GM12878 (cell line): ENCODE results near the gene JOSD2. TPM values are rescaled to one million over a fixed set of nuclear protein-coding genes. Genes with fewer than 3 reads are reported as not detected.

Experiments used
- BHLHE40 ChIP-seq, 2 experiments: fragments of 450-650 bp in 1 of 2; IDR thresholded peaks; 2 replicates each; pipeline ENCODE4 v1.6.1; 2011 to 2017; ENCODE audit warnings: low read depth in 2 of 2, borderline replicate concordance in 1 of 2, improper control_type of control experiment in 1 of 2, low read length in 1 of 2, mild to moderate bottlenecking in 1 of 2
- CTCF ChIP-seq, 3 experiments: IDR thresholded peaks in 2 of 3; conservative IDR thresholded peaks in 1 of 3; 2 replicates each; pipeline ENCODE4 v1.5.1; 2011; ENCODE audit warnings: low read depth in 3 of 3, low read length in 3 of 3, mild to moderate bottlenecking in 3 of 3, control low read depth in 2 of 3, moderate library complexity in 2 of 3, inconsistent platforms in 1 of 3, mixed read lengths in 1 of 3; ENCODE audit not compliant: control insufficient read depth in 2 of 3, insufficient read depth in 1 of 3; ENCODE audit errors: extremely low read depth in 1 of 3
- DPF2 ChIP-seq: fragments of 450-650 bp; IDR thresholded peaks from 2 replicates; pipeline ENCODE4 v1.6.1; 2017; ENCODE audit warnings: mild to moderate bottlenecking
- HDGF ChIP-seq: fragments of 450-650 bp; IDR thresholded peaks from 2 replicates; pipeline ENCODE4 v1.6.1; 2016; ENCODE audit warnings: antibody characterized with exemption
- MEF2B ChIP-seq: fragments of 450-650 bp; IDR thresholded peaks from 2 replicates; pipeline ENCODE4 v1.6.1; 2018; ENCODE audit warnings: mild to moderate bottlenecking, moderate library complexity; ENCODE audit not compliant: partially characterized antibody, poor library complexity, severe bottlenecking
- NBN ChIP-seq: fragments of 450-650 bp; IDR thresholded peaks from 2 replicates; pipeline ENCODE4 v1.6.1; 2016
- PKNOX1 ChIP-seq: fragments of 450-650 bp; IDR thresholded peaks from 2 replicates; pipeline ENCODE4 v1.6.1; 2016; ENCODE audit warnings: mild to moderate bottlenecking
- RAD21 ChIP-seq: IDR thresholded peaks from 2 replicates; pipeline ENCODE4 v1.6.1; 2011; ENCODE audit warnings: mild to moderate bottlenecking, low read depth, low read length, moderate library complexity; ENCODE audit not compliant: insufficient read depth
- RB1 ChIP-seq: fragments of 450-650 bp; formaldehyde crosslinking; IDR thresholded peaks from 2 replicates; pipeline ENCODE4 v1.6.1; 2017; ENCODE audit warnings: mild to moderate bottlenecking, borderline replicate concordance
- RELB ChIP-seq: fragments of 450-650 bp; IDR thresholded peaks from 2 replicates; pipeline ENCODE4 v1.6.1; 2017; ENCODE audit warnings: low read depth, mild to moderate bottlenecking, moderate library complexity
- SMARCA5 ChIP-seq: fragments of 450-650 bp; IDR thresholded peaks from 2 replicates; pipeline ENCODE4 v1.6.1; 2017; ENCODE audit warnings: mild to moderate bottlenecking
- SMC3 ChIP-seq: IDR thresholded peaks from 2 replicates; pipeline ENCODE4 v1.6.1; 2011; ENCODE audit warnings: low read length, improper control_type of control experiment, borderline replicate concordance
- SPI1 ChIP-seq: IDR thresholded peaks from 2 replicates; pipeline ENCODE4 v1.6.1; 2011; ENCODE audit warnings: low read depth, mild to moderate bottlenecking, low read length, moderate library complexity, borderline replicate concordance; ENCODE audit not compliant: insufficient read depth
- TBL1XR1 ChIP-seq: IDR thresholded peaks from 2 replicates; pipeline ENCODE4 v1.6.1; 2012; ENCODE audit warnings: low read depth, low read length, improper control_type of control experiment
- YY1 ChIP-seq: IDR thresholded peaks from 2 replicates; pipeline ENCODE4 v1.6.1; 2011; ENCODE audit warnings: low read depth, mild to moderate bottlenecking, low read length
- polyA plus RNA-seq, 11 experiments: library from polyadenylated mRNA; depleted of rRNA in 4 of 11; unstranded in 6 of 11; stranded (reverse) in 5 of 11; fragments of >200 nt; fragmentation: Nextera tagmentation in 4 of 11; fragmentation: Illumina TruSeq in 1 of 11; extraction: Ambion mirVana in 4 of 11; extraction: Trizol in 1 of 11; gene quantifications; 1 replicate in 1 of 11; 2 replicates in 10 of 11; pipeline versions ENCODE4 v1.2.1 to v1.2.3, GENCODE V29; 2011 to 2016; ENCODE audit warnings: inconsistent platforms in 2 of 11, missing spikeins in 2 of 11, low read depth in 1 of 11
- total RNA-seq, 4 experiments: library from RNA; depleted of rRNA in 3 of 4; stranded (reverse); fragments of >200 nt in 3 of 4; fragmentation: Illumina TruSeq in 1 of 4; extraction: Trizol in 1 of 4; gene quantifications; 2 replicates each; pipeline versions ENCODE4 v1.2.1 to v1.2.3, GENCODE V29; 2013 to 2021
- TF ChIP-seq, protein P1 (sequence below): fragments of 450-650 bp; conservative IDR thresholded peaks from 2 replicates; pipeline ENCODE4 v1.6.1; 2017; ENCODE audit warnings: mild to moderate bottlenecking, moderate library complexity

Gene JOSD2
- total and polyA plus RNA-seq, 10 of the 15 experiments (the other 5 are each of a cell fraction or from before 2014, with no cell fraction given) = 0.91 to 26.7 (median 13.0) TPM

DNA sequence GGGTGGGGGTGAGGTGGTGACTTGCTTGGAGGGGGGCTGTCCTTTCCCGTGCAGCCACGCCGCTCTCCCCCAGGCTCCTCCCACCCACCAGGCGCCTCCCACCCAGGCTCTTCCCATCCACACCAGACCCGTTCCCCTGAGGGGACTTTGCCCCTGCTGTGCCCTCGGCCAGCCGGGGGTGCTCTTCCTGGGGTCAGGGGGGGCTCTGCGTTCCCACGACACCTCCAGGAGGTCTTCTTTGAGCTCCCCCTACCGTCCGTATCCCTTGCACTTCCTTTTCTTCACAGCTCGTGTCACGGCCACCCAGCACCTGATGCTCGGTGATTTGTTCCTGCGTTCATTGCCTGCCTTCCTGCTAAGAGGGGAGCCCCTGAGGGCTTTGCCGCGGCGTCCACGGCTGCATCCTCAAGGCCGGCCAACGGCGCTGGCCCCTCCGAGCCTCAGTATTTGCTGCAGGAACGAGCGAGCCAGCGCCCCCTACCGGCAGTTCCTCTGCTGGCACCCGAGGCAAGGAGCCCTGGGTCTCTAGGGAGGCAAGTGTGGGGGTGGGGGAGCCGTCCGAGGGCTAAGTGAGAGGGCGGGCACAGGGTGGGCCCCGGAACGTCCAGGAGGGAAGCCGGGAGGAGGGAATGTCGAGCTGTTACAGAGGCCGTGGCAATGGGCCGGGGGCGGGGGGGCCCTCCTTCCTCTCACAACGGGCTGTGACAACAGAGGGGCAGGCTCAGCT lies 45.5 kb upstream of the JOSD2 start (continued):
- TF ChIP-seq CTCF (IDR thresholded peaks at IDR 0.05 in 2 of 3, conservative IDR thresholded peaks at IDR 0.05 in 1 of 3; ENCODE audit: control insufficient read depth in 2 of 3, extremely low read depth in 1 of 3, insufficient read depth in 1 of 3, low read depth in 3 of 3, low read length in 3 of 3) (peak; percentile 74 to 93 (median 85)), MEF2B (peak; percentile 96), RELB (peak; percentile 32; the same call in 1 of the 2 replicates), SMC3 (peak; percentile 20; the same call in 1 of the 2 replicates), NBN (peak; percentile 85), RAD21 (peak; percentile 40; the same call in 1 of the 2 replicates), SPI1 (peak; percentile 52; the same call in 1 of the 2 replicates), SMARCA5 (peak; percentile 84; the same call in 1 of the 2 replicates), TBL1XR1 (0 out of 2 replicates have a peak, but pooled peaks have one; percentile 30), PKNOX1 (0 out of 2 replicates have a peak, but pooled peaks have one; percentile 6), DPF2 (0 out of 2 replicates have a peak, but pooled peaks have one; percentile 13), HDGF (peak; percentile 71; the same call in 1 of the 2 replicates), YY1 (0 out of 2 replicates have a peak, but pooled peaks have one; percentile 32), RB1 (peak; percentile 85), BHLHE40 (IDR thresholded peaks at IDR 0.05; ENCODE audit: borderline replicate concordance in 1 of 2, low read depth in 2 of 2, low read length in 1 of 2) (peak; percentile 30 to 61; a peak in 2 of 4 replicates)
- TF ChIP-seq, protein P1, sequence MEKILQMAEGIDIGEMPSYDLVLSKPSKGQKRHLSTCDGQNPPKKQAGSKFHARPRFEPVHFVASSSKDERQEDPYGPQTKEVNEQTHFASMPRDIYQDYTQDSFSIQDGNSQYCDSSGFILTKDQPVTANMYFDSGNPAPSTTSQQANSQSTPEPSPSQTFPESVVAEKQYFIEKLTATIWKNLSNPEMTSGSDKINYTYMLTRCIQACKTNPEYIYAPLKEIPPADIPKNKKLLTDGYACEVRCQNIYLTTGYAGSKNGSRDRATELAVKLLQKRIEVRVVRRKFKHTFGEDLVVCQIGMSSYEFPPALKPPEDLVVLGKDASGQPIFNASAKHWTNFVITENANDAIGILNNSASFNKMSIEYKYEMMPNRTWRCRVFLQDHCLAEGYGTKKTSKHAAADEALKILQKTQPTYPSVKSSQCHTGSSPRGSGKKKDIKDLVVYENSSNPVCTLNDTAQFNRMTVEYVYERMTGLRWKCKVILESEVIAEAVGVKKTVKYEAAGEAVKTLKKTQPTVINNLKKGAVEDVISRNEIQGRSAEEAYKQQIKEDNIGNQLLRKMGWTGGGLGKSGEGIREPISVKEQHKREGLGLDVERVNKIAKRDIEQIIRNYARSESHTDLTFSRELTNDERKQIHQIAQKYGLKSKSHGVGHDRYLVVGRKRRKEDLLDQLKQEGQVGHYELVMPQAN = no peak
